GM12865 (cell line): ENCODE data around the gene NPFFR1.

ENCODE experiments used
- DNase-seq: peaks from one replicate; pipeline ENCODE4 v3.0.0; 2010; ENCODE audit warnings: low read depth
- H3K4me3 ChIP-seq: 2 replicates; pipeline ENCODE4 v1.5.1; 2011; ENCODE audit warnings: mild to moderate bottlenecking, low read depth, low read length, control low read depth
- CTCF ChIP-seq: IDR thresholded peaks from 2 replicates; pipeline ENCODE4 v1.5.1; 2011; ENCODE audit warnings: low read length, control low read depth, low read depth, inconsistent platforms; ENCODE audit not compliant: insufficient read depth; ENCODE audit errors: missing control alignments

NPFFR1 gene

GRCh38 chr10:70306886-70307520 is 23.2 kb upstream of the NPFFR1 start:
- TF ChIP-seq CTCF = no peak
- H3K4me3 ChIP-seq = no peak overlapping the region
- DNase-seq = no peak

- H3K4me3 ChIP-seq = no peak overlapping the region
- DNase-seq = no peak
Observed at GRCh38 chr10:70306181-70306705, 22.4 kb upstream of the NPFFR1 start.

GRCh38 chr10:70303730-70304129 is 19.9 kb upstream of the NPFFR1 start:
- no peak for DNase-seq
- no peak for TF ChIP-seq CTCF
- no peak overlapping the region for H3K4me3 ChIP-seq

More at GRCh38 chr10:70306181-70306705, 22.4 kb upstream of the NPFFR1 start:
- TF ChIP-seq CTCF = no peak

- no peak overlapping the region for H3K4me3 ChIP-seq
- no peak for TF ChIP-seq CTCF
- DNase-seq = no peak
Observed at GRCh38 chr10:70302292-70302691, 18.5 kb upstream of the NPFFR1 start.

GRCh38 chr10:70300908-70301597 is 17.2 kb upstream of the NPFFR1 start:
- no peak for TF ChIP-seq CTCF
- no peak for DNase-seq
- H3K4me3 ChIP-seq = no peak overlapping the region

- DNase-seq = no peak
- H3K4me3 ChIP-seq = no peak overlapping the region
- TF ChIP-seq CTCF = no peak
Observed at GRCh38 chr10:70300461-70300860, 16.7 kb upstream of the NPFFR1 start.

- no peak for DNase-seq
- no peak for TF ChIP-seq CTCF
- H3K4me3 ChIP-seq = no peak overlapping the region
Observed at GRCh38 chr10:70299876-70300275, 16.1 kb upstream of the NPFFR1 start.
